OCI-LY7 (cell line): Measurements from ENCODE around the gene SDK2. TPM values are rescaled to one million over a fixed set of nuclear protein-coding genes. Genes with fewer than 3 reads are reported as not detected.
A peak's percentile ranks its signal among the peaks of the same experiment; 100 is the strongest.

Experiments used
- BruUV-seq: library from RNA; stranded (reverse); fragments of 400-500 nt; replicated peaks from 2 replicates; lab custom pipeline; 2021; lab: Mats Ljungman, UMichigan
- CTCF ChIA-PET: fragments of 300-600 bp; sonication (Branson Sonifier 250); formaldehyde crosslinking; loops from one replicate; lab custom pipeline; 2022; ENCODE audit warnings: antibody characterized with exemption; ENCODE audit not compliant: unreplicated experiment; lab: Charles Lee
- POLR2A ChIA-PET: fragments of 300-600 bp; sonication (Branson Sonifier 250); formaldehyde crosslinking; loops from one replicate; lab custom pipeline; 2022; ENCODE audit warnings: antibody characterized with exemption; lab: Charles Lee
- DNase-seq: peaks from one replicate; pipeline ENCODE4 v3.0.0-alpha.2; 2015; ENCODE audit warnings: low spot score
- H2AFZ ChIP-seq: fragments of 200-600 bp; sonication (generic), shearing (Covaris generic); 2 replicates; pipeline ENCODE4 v1.6.1; 2014; ENCODE audit warnings: mild to moderate bottlenecking, antibody characterized with exemption, low read length, moderate library complexity
- H3K27ac ChIP-seq: fragments of 200-600 bp; sonication (generic); 2 replicates; pipeline ENCODE4 v1.5.1; 2014; ENCODE audit warnings: mixed run types, low read depth, mild to moderate bottlenecking, moderate library complexity, low read length, inconsistent platforms; ENCODE audit not compliant: poor library complexity, severe bottlenecking
- H3K36me3 ChIP-seq: fragments of 200-600 bp; sonication (generic); 2 replicates; pipeline ENCODE4 v1.6.1; 2014; ENCODE audit warnings: mild to moderate bottlenecking, antibody characterized with exemption, low read length, moderate library complexity, mixed read lengths; ENCODE audit not compliant: insufficient read depth
- H3K4me1 ChIP-seq: fragments of 200-600 bp; sonication (generic); 2 replicates; pipeline ENCODE4 v1.5.1; 2014; ENCODE audit warnings: mild to moderate bottlenecking, low read length; ENCODE audit not compliant: insufficient read depth, poor library complexity, severe bottlenecking
- H3K4me2 ChIP-seq: fragments of 200-600 bp; sonication (generic); 2 replicates; pipeline ENCODE4 v1.6.1; 2014; ENCODE audit warnings: mild to moderate bottlenecking, low read length
- H3K4me3 ChIP-seq: fragments of 200-600 bp; sonication (generic); 2 replicates; pipeline ENCODE4 v1.5.1; 2014; ENCODE audit warnings: mild to moderate bottlenecking, low read depth, low read length; ENCODE audit not compliant: poor library complexity, severe bottlenecking
- H3K79me2 ChIP-seq: fragments of 200-600 bp; sonication (generic); 2 replicates; pipeline ENCODE4 v1.6.1; 2016; ENCODE audit warnings: low read depth, mild to moderate bottlenecking, low read length, moderate library complexity, mixed read lengths; ENCODE audit not compliant: insufficient read depth
- H3K9me2 ChIP-seq: fragments of 200-600 bp; sonication (generic); 2 replicates; pipeline ENCODE4 v1.6.1; 2016; ENCODE audit warnings: mild to moderate bottlenecking, low read length, mixed read lengths; ENCODE audit not compliant: insufficient read depth
- H3K9me3 ChIP-seq: fragments of 200-600 bp; sonication (generic); 2 replicates; pipeline ENCODE4 v1.6.1; 2014; ENCODE audit warnings: mild to moderate bottlenecking, mixed run types, low read length, mixed read lengths
- H4K20me1 ChIP-seq: fragments of 200-600 bp; sonication (generic); 2 replicates; pipeline ENCODE4 v1.6.1; 2014; ENCODE audit warnings: mild to moderate bottlenecking, antibody characterized with exemption, low read length, moderate library complexity, mixed read lengths; ENCODE audit not compliant: insufficient read depth
- EZH2phosphoT487 ChIP-seq: fragments of 200-600 bp; sonication (generic); IDR thresholded peaks from 2 replicates; pipeline ENCODE4 v1.6.1; 2018; ENCODE audit warnings: low read depth, borderline replicate concordance, mild to moderate bottlenecking, mixed run types, antibody characterized with exemption, low read length, moderate library complexity, mixed read lengths
- intact Hi-C: fragments of 100-400 bp; cut with micrococcal nuclease; formaldehyde crosslinking; loops from one replicate; pipeline ENCODE4 v1.10.0; 2022; ENCODE audit not compliant: unreplicated experiment
- total RNA-seq, 2 experiments: library from RNA; depleted of rRNA in 1 of 2; stranded (reverse); fragments of >200 nt in 1 of 2; shearing (Covaris generic) in 1 of 2; gene quantifications; 2 replicates each; pipeline ENCODE4 v1.2.3, GENCODE V29; 2014 to 2022
- TF ChIP-seq, protein P1 (sequence below): fragments of 200-600 bp; sonication (generic); conservative IDR thresholded peaks from 2 replicates; pipeline ENCODE4 v1.5.1; 2014; ENCODE audit warnings: mild to moderate bottlenecking, antibody characterized with exemption, low read length, moderate library complexity, mixed read lengths

The SDK2 gene
- total RNA-seq, 2 experiments from 2014 or later, result 0.32 to 1.8 TPM

DNA sequence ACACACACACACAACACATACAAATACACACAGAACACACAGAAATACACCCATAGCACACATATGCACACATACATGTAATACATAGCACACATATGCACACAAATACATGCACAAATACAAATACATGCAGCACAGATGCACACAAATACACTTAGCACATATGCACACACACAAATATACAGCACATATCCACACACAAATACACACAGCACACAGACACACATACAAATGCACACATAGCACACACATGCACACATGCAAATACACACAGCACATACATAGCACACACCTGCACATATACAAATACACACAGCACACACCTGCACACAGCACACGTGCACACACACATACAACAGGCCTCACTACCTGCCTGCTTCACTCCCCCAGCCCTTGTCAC lies 49.6 kb downstream of the SDK2 start:
- H3K4me1 ChIP-seq, result peaks cover 76% of the 10 kb centered on the region
- no peak for DNase-seq
- H3K27ac ChIP-seq, result peak overlapping the region; percentile 96
- H3K9me2 ChIP-seq, result no peaks in the 10 kb centered on the region
- TF ChIP-seq EZH2phosphoT487, result no peak
- TF ChIP-seq, protein P1, sequence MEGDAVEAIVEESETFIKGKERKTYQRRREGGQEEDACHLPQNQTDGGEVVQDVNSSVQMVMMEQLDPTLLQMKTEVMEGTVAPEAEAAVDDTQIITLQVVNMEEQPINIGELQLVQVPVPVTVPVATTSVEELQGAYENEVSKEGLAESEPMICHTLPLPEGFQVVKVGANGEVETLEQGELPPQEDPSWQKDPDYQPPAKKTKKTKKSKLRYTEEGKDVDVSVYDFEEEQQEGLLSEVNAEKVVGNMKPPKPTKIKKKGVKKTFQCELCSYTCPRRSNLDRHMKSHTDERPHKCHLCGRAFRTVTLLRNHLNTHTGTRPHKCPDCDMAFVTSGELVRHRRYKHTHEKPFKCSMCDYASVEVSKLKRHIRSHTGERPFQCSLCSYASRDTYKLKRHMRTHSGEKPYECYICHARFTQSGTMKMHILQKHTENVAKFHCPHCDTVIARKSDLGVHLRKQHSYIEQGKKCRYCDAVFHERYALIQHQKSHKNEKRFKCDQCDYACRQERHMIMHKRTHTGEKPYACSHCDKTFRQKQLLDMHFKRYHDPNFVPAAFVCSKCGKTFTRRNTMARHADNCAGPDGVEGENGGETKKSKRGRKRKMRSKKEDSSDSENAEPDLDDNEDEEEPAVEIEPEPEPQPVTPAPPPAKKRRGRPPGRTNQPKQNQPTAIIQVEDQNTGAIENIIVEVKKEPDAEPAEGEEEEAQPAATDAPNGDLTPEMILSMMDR, result no peak
- no peaks in the 10 kb centered on the region; the same call in 1 of the 2 replicates for H3K79me2 ChIP-seq
- ChIA-PET POLR2A (interaction anchor here (2.5 kb wide), 1 partner anchor 117 kb away, joined by 11 read pairs; no protein-coding TSS in a partner anchor), CTCF (no interaction called here)
- no peak overlapping the region for H3K4me3 ChIP-seq
- H3K4me2 ChIP-seq, result peak overlapping the region; percentile 55; the same call in 1 of the 2 replicates
- peak overlapping the region; percentile 4; the same call in 1 of the 2 replicates for H2AFZ ChIP-seq
- intact Hi-C loops, result loop anchor here (5.0 to 10.0 kb wide), 2 partner anchors 618 to 1570 kb away; partner anchors contain the start of gene TTYH2
- no TSS peak for BruUV-seq
- no peaks in the 10 kb centered on the region for H3K9me3 ChIP-seq
- H4K20me1 ChIP-seq, result no peaks in the 10 kb centered on the region
- no peaks in the 10 kb centered on the region for H3K36me3 ChIP-seq

DNA sequence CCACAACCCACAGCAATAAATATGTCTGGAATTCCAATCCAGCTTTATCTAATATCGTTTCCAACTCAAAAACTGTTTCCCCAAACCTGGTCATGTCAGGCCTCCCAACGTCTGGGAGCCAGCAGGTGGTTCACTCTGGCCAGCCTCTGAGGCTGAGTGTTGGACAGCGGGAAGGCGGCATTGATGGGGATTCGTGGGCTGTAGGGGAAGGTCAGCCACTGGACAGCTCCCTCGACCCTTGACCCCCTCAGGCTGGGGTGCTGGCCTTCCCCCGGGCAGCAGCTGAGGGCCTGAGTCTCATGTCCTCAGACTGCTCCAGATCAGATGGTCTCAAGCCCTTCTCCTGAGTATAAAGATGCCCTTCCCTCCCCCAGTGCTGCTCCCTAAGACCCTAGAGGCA lies 50.2 kb downstream of the SDK2 start:
- intact Hi-C loops, result loop anchor here (5.0 to 10.0 kb wide), 2 partner anchors 618 to 1569 kb away; partner anchors contain the start of gene TTYH2
- Histone ChIP-seq H3K4me1 (peaks cover 82% of the 10 kb centered on the region), H3K27ac (peak overlapping the region; percentile 96), H3K9me2 (no peaks in the 10 kb centered on the region), H3K79me2 (no peaks in the 10 kb centered on the region; the same call in 1 of the 2 replicates), H3K4me2 (peak overlapping the region; percentile 55), H4K20me1 (no peaks in the 10 kb centered on the region), H2AFZ (no peak overlapping the region; the same call in 1 of the 2 replicates), H3K9me3 (no peaks in the 10 kb centered on the region), H3K4me3 (no peak overlapping the region), H3K36me3 (no peaks in the 10 kb centered on the region)
- no TSS peak for BruUV-seq
- TF ChIP-seq EZH2phosphoT487, result no peak
- TF ChIP-seq, protein P1, result no peak
- ChIA-PET POLR2A (interaction anchor here (2.2 to 2.5 kb wide), 2 partner anchors 9 to 117 kb away, joined by 8 to 11 read pairs; no protein-coding TSS in a partner anchor), CTCF (interaction anchor here (0.6 kb wide), 1 partner anchor 25 kb away, joined by 3 read pairs; no protein-coding TSS in a partner anchor)
- DNase-seq, result no peak
